Left ventricle myocardium inferior (tissue), 1 donor: Measurements from ENCODE around the gene LIPN. TPM values are rescaled to one million over a fixed set of nuclear protein-coding genes. Genes with fewer than 3 reads are reported as not detected.

Source experiments
- DNase-seq: peaks from one replicate; pipeline ENCODE4 v3.0.0-alpha.2; 2020
- H3K27ac ChIP-seq: fragments of 200-600 bp; replicated peaks from 2 replicates; pipeline ENCODE4 v1.8.0; 2021
- H3K27me3 ChIP-seq: fragments of 200-600 bp; 2 replicates; pipeline ENCODE4 v1.8.0; 2021; ENCODE audit warnings: low read depth
- H3K36me3 ChIP-seq: fragments of 200-600 bp; 2 replicates; pipeline ENCODE4 v1.8.0; 2021
- H3K4me1 ChIP-seq: fragments of 200-600 bp; 2 replicates; pipeline ENCODE4 v1.8.0; 2021
- H3K4me3 ChIP-seq: fragments of 200-600 bp; 2 replicates; pipeline ENCODE4 v1.8.0; 2021; ENCODE audit warnings: mild to moderate bottlenecking, moderate library complexity
- H3K9me3 ChIP-seq: fragments of 200-600 bp; replicated peaks from 2 replicates; pipeline ENCODE4 v1.8.0; 2021
- intact Hi-C: fragments of 100-400 bp; cut with micrococcal nuclease; formaldehyde crosslinking; loops from one replicate; pipeline ENCODE4 v1.11.0; 2022
- total RNA-seq: library from RNA; stranded (reverse); fragmentation: NEBNext Ultra II Directional; extraction: Animal tissue kit (Norgen Biotek cat#: 25700); gene quantifications from one replicate; pipeline ENCODE4 v1.2.1, GENCODE V29; 2021
- TF ChIP-seq, protein P1 (sequence below): fragments of 200-600 bp; IDR thresholded peaks from 2 replicates; pipeline ENCODE4 v1.8.0; 2021; ENCODE audit warnings: antibody characterized with exemption, mild to moderate bottlenecking, borderline replicate concordance
- donor health status: DM: no; HTN: yes; CAD: no; lungs with severe emphysema.

LIPN gene
- total RNA-seq, 1 donor from 2014 or later: not detected

DNA sequence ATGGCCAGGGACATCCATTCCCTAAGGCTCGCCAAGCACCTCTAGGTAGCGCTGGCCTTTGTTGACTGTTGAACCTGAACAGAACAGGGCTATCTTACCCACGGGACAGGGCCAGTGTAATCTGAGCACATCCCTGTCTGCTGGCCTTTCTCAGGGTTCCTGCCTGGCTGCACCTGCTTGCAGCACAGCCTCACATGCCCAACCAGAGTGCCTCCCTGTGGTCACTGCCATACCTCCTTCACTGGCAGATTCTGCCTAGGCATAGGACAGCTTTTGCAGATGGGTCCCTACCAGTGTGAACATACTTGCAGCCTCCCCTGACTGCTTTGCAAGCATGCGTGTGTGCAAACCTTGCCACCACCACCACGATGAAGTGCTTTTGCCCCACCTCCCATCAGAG lies 15.8 kb upstream of the LIPN start:
- TF ChIP-seq, protein P1, sequence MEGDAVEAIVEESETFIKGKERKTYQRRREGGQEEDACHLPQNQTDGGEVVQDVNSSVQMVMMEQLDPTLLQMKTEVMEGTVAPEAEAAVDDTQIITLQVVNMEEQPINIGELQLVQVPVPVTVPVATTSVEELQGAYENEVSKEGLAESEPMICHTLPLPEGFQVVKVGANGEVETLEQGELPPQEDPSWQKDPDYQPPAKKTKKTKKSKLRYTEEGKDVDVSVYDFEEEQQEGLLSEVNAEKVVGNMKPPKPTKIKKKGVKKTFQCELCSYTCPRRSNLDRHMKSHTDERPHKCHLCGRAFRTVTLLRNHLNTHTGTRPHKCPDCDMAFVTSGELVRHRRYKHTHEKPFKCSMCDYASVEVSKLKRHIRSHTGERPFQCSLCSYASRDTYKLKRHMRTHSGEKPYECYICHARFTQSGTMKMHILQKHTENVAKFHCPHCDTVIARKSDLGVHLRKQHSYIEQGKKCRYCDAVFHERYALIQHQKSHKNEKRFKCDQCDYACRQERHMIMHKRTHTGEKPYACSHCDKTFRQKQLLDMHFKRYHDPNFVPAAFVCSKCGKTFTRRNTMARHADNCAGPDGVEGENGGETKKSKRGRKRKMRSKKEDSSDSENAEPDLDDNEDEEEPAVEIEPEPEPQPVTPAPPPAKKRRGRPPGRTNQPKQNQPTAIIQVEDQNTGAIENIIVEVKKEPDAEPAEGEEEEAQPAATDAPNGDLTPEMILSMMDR: no peak
- no peaks in the 10 kb centered on the region for H3K36me3 ChIP-seq
- peaks cover 42% of the 10 kb centered on the region for H3K27me3 ChIP-seq
- intact Hi-C loops: no loop called here
- H3K27ac ChIP-seq: no peak overlapping the region
- DNase-seq: no peak
- no peaks in the 10 kb centered on the region for H3K4me1 ChIP-seq
- peaks cover 23% of the 10 kb centered on the region for H3K9me3 ChIP-seq
- no peak overlapping the region for H3K4me3 ChIP-seq

DNA sequence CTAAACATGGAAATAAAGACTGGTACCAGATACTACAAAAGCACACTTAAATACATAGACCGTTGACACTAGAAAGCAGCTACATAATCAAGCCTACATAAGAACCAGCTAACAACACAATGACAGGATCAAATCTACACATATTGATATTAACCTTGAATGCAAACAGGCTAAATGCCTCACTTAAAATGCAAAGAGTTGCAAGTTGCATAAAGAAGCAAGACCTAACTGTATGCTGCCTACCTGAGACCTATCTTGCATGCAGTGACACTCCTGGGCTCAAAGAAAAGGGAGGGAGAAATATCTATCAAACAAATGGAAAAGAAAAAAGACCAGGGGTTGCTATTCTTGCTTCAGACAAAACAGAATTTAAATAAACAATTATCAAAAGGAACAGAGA lies 14.2 kb upstream of the LIPN start:
- H3K4me1 ChIP-seq: no peaks in the 10 kb centered on the region
- intact Hi-C loops: no loop called here
- no peak overlapping the region for H3K4me3 ChIP-seq
- TF ChIP-seq, protein P1: no peak
- H3K9me3 ChIP-seq: peaks cover 28% of the 10 kb centered on the region
- no peaks in the 10 kb centered on the region for H3K36me3 ChIP-seq
- peaks cover 30% of the 10 kb centered on the region for H3K27me3 ChIP-seq
- DNase-seq: no peak
- H3K27ac ChIP-seq: no peak overlapping the region

DNA sequence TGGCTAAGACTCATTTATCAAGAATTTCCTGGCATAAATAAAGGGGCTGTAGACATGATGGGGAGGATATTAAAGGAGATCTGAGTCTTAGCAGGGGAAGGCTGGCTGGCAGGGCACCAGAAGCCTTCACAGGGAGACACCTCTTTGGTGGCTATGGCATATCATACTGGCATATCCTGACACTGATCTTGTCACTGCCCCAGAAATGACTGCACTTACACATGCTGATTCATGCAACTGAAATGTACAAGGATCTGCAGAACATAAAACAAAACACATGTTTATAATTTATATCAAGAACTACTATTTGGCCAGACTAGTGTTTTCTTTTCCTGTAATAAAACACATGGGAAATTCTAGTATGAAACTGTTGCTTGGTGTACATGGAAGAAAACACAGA lies 5.5 kb upstream of the LIPN start:
- Histone ChIP-seq H3K4me3 (no peak overlapping the region), H3K27me3 (peaks cover 6% of the 10 kb centered on the region), H3K36me3 (no peaks in the 10 kb centered on the region), H3K9me3 (peaks cover 2% of the 10 kb centered on the region), H3K27ac (no peak overlapping the region), H3K4me1 (no peaks in the 10 kb centered on the region)
- DNase-seq: no peak
- TF ChIP-seq, protein P1: no peak
- intact Hi-C loops: no loop called here

DNA sequence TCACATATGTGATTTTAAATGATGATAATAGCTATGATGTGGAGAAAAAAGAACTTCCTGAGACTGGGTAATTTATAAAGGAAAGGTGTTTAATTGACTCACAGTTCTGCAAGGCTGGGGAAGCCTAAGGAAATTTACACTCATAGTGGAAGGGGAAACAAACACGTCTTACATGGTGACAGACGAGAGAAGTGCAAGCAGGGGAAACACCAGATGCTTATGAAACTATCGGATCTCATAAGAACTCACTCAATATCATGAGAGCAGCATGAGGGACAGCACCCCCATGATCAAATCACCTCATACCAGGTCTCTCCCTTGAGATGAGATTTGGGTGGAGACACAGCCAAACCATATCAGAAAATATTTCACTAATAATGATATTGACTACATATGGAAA lies 4.1 kb upstream of the LIPN start:
- H3K27ac ChIP-seq: no peak overlapping the region
- no peak overlapping the region for H3K4me3 ChIP-seq
- no peaks in the 10 kb centered on the region for H3K9me3 ChIP-seq
- no peaks in the 10 kb centered on the region for H3K36me3 ChIP-seq
- H3K4me1 ChIP-seq: no peaks in the 10 kb centered on the region
- TF ChIP-seq, protein P1: no peak
- no peak for DNase-seq
- intact Hi-C loops: no loop called here
- H3K27me3 ChIP-seq: peaks cover 6% of the 10 kb centered on the region

DNA sequence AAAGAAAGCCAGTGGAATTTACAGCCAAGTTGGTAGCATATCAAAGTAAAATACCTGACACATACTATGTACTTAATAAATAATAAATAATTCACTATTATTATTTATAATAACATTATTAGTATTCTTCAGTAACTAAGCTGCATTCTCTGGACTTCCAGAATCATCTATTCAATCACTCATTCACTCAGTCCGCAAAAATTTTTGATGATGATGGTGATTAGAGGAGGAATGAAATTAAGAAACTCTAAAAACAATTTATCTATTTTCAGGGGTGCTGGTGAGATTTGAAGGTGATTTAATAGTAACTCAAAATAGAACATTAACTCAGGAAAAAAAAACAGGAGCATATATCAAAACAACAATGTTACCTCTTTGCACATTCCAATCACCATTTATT lies 3.2 kb upstream of the LIPN start:
- H3K4me3 ChIP-seq: no peak overlapping the region
- no peak overlapping the region for H3K27ac ChIP-seq
- H3K9me3 ChIP-seq: no peaks in the 10 kb centered on the region
- no peaks in the 10 kb centered on the region for H3K4me1 ChIP-seq
- intact Hi-C loops: no loop called here
- H3K27me3 ChIP-seq: peaks cover 6% of the 10 kb centered on the region
- no peak for DNase-seq
- no peaks in the 10 kb centered on the region for H3K36me3 ChIP-seq
- TF ChIP-seq, protein P1: no peak

DNA sequence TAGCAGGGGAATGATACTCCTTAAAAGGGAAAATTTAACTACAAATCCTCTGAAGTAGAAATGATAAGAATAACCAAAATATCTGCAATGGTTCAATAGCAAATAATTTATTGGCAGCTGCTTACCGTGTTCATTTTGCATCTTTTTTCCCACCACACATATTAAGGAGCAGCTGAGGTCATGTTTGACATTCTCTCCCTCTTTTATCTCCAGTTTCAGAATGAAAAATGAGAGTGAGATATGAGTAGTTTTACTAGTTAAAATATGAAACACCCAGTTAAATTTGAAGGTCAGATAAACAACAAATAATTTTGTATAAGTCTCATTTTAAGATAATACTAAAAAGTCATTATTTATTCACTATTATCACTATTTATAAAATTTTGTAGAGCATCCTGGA lies 3.1 kb downstream of the LIPN start:
- no peaks in the 10 kb centered on the region for H3K4me1 ChIP-seq
- H3K9me3 ChIP-seq: no peaks in the 10 kb centered on the region
- TF ChIP-seq, protein P1: no peak
- DNase-seq: no peak
- no peak overlapping the region for H3K4me3 ChIP-seq
- no peak overlapping the region for H3K27ac ChIP-seq
- intact Hi-C loops: no loop called here
- no peaks in the 10 kb centered on the region for H3K36me3 ChIP-seq
- H3K27me3 ChIP-seq: no peaks in the 10 kb centered on the region
